ENCODE data around the gene ERAL1.
"Not testable (repeated sequence)": the region's sequence is repeated elsewhere in the genome, so short reads cannot be mapped to it uniquely, and the experiment has no call there.

The ERAL1 gene

DNA sequence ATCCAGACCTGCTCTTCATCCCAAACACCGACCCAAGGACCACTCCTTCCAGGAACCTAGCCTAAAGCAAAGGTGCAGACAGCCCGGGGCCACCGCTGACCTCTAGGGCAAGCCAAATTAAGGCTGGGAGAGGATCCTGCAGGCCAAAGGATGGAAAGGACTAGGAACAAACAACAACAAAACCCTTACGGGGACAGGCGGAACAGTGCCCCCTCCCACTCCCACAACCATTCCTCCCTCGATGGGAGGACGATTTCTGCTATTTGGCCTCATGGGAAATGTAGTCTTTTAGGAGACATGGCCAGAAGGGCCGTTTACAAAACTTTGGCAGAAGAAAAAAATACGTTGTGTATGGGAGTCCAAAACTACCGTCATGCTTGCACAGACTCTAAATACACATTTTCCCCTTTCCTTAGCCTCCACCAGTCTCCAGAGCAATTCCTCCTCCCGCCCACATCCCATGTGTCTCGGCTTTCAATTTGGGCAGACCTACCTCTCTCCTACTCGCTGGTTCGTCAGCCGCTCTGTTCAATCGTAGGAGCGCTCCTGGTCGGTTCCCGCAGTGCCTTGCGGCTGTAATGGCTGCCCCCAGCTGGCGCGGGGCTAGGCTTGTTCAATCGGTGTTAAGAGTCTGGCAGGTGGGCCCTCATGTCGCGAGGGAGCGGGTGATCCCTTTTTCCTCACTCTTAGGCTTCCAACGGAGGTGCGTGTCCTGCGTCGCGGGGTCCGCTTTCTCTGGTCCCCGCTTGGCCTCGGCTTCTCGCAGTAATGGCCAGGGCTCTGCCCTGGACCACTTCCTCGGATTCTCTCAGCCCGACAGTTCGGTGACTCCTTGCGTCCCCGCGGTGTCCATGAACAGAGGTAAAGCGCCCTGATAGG is at the start of gene ERAL1:
TSS of gene ERAL1 (plus strand) at position 560 of the 879 bp plus-strand sequence. CDS start at position 579, 19 bp downstream.
- DNase-seq, result peak; percentile 87

DNA sequence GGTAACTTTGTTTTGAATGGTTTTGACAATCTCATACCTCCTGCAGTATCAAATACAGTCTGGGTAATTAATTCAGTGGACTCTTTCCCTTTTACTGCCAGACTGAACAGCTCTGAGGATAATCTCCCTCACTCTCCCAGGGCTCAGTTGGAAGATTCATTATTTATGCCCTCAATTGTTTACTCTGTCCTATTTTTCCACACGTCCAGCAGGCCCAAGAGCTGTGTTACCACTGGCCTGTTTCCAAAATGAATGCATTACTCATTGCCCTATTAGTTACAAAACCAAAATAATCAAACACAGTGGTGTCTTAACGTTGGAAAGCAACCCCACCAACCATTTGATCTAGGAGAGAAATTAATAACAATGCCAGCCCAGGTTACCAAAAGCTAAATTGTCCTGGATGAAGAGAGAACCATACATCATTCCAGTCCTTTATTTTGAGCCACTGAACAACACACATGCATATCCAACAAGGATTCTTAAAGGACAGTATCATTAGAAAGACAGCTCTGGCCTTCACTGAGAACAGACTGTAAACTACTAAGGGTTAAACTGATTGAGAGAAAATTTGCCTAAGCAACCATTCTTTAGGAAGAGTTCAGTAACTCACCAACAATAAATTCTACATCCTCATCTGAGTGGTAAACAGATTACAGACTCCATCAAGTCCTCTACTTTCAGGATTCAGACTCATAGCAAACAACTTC is 46.7 kb upstream of the ERAL1 start:
- peak; percentile 49 for DNase-seq

DNA sequence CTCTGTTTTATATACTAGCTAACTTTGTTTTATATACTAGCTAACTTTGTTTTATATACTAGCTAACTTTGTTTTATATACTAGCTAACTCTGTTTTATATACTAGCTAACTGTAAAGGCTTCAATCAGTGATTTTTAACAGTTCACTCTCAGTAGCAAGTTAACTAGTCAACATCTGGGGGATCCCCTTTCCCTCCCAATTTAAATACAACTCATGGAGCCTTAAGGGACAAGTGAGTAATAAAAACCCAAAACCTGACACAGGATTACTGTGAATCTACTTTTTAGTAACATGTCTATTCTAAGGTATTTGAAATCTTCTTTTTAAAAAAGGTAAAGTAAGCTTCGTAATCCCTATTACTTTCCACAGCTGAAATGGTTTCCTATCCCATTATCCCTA is 44.4 kb upstream of the ERAL1 start:
- DNase-seq, result no peak

DNA sequence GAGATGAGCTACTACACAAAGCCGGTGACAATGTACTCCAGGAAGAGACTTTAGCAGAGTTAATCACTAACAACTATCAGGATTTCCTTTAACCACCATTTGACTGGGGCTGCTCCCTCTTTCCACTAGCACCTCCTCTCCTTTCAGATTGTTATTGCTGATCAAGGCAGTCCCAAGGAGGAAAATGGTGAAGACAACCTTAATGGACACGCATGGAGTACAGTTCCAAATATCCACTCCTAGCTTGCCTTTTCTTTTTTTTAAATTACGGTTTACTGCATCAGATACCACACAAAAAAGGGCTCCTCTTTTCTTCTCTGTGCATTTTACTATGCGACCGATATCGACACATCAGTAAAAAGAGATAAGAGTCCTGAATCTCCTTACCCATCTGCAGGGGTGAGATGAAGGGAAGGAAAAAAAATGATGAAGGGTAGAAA is 43.1 kb upstream of the ERAL1 start:
- DNase-seq, result peak; percentile 49

DNA sequence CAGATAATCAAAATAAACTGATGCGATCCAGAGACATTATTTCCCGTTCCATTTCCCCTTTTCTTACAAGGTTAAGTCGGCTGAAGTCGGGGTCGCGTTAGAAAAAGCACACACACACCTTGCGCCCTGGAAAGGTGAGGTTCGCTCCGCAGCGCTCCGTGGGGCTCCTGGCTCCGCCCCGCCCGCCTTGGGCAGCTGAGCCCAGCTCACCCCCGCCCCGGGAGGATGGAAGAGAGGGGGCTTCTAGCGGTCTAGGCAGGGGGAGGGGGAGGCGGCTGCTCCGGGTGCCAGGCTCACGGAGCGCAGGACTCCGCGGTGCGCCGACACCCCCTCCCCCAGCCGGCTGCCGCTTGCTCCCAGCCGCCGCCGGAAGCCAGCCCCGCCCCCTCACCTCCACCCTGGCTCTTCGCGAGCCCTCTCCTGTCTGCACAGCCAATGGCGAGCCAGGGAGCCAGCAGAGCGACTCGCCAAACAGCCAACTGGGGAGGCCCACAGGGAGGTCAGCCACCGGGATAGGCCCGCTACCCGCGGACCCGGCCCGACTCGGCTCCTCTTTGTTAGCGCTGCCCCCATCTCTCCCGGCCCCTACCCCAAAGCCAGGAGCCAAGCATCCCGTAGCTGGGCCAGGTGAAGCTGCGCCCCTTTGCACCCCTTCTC is 42.6 kb upstream of the ERAL1 start:
- peak; percentile 95 for DNase-seq

DNA sequence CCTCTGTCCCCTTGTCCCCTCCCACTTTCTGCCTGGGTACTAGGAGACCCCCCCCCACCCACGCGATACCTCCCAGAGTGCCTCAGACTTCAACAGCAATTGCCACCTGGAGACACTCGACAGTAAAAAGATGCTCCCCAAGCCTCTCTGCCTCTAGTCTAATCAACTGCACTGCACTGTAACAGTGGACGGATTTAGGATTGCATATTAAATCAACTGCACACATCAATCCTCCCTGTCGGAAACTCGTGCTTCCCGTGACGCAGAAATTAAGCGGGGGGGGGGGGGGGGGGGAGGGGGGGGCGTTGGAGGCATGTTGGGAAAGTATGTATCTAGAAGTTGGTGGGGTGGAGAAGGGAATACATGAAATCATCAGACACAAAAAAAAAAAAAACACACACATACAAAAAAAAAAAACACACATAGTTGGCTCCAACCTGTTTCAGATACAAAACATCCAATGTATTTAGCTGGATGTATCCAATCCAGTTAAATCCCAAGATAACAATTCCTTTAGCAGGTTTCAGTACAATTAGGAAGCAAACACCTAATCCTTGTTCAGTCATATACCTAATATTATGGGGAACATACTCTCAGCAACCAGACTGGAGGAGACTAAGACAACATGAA is 42.0 kb upstream of the ERAL1 start:
- peak; percentile 87 for DNase-seq

DNA sequence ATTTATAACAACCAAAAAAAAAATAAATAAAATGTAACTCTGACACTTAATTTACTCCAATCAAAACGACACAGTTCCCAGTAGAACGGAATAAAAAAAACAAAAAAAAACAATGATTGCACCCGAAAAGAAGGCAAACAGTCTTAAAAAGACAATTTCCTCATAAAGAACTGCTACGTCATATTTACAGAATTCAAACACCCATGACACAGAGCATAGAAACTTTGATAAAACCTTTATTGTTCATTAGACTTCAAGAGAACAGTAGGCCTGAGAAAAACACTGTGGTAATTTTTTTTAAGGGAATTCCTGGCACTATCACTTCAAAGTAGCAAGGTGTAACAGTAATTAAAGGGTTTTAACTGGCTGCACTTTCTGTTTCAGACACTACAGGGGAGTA is 38.3 kb upstream of the ERAL1 start:
- DNase-seq, result no peak

DNA sequence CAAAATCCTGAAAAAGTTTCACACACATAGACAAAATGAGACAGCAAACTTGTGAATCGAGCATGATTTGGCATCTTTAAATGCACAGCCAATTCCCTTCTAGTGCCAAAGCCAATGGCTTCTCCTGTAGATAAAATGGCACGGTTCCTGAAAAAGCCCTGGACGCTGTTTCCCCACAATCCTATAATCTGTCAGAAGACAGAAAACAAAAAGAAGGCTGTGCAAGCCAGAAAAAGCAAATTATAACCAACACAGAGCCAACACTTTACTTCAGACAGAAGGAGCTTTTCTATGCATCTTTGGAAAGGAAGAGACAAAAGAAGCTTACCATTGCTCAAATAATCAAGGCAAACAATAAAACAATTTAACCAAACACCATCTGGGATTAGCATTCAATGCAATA is 36.0 kb upstream of the ERAL1 start:
- no peak for DNase-seq

DNA sequence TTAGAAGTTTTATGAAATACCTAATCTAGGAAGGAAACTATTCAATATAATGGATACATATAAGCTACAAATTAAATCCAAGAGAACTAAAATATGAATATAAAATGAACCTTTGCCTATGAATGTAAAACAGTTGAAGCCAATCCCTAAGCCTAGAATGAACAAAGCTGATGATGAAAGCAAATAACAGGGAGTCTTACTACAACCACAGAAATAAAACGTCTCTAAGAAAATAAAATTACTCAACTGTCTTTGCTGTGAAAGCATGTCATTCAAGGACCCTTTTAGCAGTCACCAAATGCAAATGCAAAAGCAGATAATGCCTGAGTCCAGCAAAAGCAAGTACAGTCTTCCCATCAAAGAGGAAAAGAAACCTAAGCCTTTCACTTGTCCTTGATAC is 35.2 kb upstream of the ERAL1 start:
- no peak for DNase-seq

DNA sequence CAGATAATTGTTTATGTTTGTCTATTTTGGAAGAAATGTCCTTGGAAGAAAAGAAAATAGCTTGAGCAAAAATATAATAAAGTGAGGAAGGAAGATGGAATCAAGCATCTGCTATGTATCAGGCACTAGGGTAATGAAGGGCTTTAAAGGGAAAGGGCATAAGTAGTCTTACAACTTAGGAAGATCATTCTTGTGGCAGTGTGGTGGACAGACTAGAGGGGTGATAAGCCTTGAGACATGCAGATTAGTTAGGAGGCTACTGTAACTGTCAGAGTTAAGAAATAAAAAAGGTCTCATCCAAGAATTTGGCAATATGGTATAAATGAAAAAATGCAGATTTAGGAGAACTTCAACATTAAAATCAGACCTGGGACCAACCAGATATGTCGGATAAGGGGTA is 27.1 kb upstream of the ERAL1 start:
- no peak for DNase-seq

DNA sequence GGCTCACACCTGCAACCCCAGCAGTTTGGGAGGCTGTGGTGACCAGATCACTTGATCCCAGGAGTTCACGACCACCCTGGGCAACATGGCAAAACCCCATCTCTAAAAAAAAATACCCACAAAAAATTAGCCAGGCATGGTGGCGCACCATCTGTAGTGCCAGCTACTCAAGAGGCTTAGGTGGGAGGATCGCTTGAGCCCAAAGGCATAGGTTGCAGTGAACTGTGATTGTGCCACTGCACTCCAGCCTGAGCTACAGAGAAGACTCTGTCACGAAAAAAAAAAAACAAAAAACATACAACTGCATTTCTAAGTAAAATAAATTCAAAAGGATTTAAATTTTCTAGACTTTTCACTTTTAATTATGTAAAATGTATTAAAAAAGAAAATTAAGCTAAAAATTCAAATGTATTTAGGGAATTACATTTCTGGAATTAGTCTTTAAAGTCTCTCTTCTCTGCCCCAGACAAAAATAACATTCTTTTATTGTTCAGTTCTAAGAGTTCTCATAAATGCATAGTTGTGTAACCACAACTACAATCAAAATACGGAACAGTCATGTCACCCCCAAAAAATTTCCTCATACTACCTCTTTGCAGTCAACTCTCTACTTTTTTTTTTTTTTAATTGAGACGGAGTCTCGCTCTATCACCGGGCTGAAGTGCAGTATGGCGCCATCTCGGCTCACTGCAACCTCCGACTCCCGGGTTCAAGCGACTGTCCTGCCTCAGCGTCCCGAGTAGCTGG is 26.3 kb upstream of the ERAL1 start:
- DNase-seq, result no peak

DNA sequence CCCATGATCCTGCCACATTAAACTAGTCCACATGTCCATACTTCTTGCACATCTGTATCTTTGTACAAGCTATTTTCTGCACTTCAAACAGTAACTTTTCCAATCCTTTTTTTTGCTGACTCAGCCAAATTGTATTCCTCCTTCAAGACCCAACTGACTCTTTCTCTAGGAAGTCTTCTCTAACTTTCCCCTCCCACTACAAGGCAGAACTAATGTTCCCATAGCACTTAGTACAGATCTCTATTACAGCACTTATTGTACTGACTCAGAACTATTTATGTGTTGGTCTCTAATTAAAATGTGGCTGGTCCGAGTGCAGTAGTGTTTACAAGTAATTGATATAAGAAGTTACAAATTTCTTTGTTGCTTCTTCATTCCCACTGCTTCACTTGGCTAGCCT is 20.4 kb upstream of the ERAL1 start:
- no peak for DNase-seq

DNA sequence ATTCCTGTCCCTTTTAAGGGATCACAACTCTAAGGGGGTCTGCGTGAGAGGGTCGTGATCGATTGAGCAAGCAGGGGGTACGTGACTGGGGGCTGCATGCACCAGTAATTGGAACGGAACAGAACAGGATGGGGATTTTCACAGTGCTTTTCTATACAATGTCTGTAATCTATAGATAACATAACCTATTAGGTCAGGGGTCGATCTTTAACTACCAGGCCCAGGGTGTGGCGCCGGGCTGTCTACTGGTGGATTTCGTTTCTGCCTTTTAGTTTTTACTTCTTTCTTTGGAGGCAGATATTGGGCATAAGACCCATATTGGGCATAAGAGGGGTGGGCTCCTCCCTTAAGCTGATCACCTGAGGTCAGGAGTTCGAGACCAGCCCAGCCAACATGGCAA is 18.3 kb upstream of the ERAL1 start:
- not testable (repeated sequence) for DNase-seq

DNA sequence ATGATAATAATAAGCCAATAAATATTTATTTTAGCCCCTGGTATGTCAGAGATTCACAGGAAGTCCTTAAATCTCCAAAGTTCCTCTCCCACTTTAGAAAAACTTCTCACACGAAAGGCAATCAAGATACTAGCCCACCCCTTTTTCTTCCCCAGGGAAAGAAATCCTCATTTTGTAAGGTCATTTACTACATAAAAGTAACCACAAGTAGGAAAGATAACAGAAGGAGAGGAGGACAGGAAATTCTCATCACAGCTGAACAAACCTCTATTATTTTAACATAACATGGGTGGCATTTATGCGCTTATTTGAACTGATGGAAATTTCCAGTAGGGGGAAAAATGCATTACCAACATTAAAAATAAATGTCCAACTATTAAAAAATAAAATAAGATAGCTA is 15.6 kb upstream of the ERAL1 start:
- no peak for DNase-seq

DNA sequence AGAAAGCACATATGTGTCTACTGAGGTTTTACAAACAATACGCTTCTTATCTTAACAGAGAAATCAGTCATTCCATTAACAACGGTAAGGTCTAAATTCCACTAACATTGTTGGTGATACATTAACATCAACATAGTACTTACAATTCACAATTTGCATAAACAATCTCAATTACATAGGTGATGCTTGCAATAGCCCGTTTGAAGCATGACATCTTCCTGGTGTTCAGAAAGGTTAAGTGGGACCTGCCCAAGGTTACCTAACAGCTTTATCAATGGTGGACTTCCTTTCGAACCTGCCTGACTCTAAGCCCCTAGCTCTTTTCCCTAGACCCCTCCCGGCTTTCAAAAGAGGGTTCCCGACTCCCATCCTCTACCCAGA is 12.9 kb upstream of the ERAL1 start:
- DNase-seq, result peak; percentile 38

DNA sequence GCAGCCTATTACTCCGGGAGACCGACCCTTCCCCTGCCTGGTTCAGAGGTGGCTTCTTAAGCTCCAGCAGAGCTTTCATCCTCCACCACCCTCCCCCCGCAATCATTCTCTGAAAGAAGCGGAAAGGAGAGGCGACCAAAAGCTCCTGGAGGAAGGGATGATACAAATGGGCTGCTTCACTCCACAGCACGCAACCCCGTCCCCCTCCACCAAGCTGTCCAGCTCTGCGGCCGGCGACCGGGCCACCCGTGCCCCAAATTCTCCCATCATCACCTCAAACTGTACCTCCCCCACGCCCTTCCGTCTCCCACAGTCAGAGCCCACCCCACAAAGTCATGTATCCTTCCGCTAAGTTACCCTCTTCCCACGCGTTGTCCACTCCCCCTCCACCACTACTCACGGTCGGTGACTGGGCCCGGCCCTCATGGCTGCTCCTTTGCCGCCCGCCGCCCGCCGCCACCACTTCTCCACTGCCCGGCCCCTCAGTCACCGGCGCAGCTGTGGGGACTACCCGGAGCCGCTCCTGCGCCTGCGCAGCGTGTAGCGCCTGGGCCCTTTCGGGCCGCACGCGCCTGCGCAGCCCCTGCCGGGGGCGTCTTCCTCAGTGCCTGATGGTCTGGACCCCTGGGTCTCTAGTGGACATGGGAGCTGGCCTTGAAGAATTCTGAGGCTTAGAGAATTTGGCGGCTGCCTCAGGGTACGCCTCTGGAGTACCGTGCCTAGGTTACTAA is 12.4 kb upstream of the ERAL1 start, which contains the start of gene FAM222B:
TSS of gene FAM222B (minus strand) at position 509 of the 731 bp plus-strand sequence. CDS start 76,123 bp downstream, outside the sequence.
- peak; percentile 60 for DNase-seq

DNA sequence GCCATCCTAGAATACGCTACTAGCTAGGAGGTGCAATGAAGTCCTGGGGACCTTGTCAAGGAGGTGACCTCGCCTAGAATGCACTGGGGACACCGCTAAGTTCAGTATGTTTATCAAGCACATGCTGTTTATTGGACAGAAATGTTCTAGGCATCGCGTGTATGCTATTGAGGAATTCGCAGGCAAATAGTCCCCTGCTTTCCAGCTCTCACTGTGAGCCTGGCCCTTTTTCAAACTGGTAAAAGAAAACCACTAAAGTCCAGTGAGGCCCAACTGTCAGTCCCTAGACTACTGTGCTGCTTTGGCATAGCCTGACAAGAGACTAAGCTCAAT is 11.0 kb upstream of the ERAL1 start:
- no peak for DNase-seq

DNA sequence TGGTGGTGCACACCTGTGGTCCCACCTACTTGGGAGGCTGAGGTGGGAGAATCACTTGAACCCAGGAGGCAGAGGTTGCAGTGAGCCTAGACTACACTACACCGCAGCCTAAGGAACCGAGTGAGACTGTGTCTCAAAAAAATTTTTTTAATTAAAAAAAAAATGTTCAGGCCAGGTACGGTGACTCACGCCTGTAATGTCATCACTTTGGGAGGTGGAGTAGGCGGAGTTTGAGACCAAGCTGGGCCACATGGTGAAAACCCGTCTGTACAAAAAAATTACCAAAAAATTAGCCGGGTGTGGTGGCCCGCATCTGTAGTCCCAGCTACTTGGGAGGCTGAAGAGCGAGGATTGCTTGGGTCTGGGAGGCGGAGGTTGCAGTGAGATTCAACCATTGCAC is 8.6 kb upstream of the ERAL1 start:
- no peak for DNase-seq

DNA sequence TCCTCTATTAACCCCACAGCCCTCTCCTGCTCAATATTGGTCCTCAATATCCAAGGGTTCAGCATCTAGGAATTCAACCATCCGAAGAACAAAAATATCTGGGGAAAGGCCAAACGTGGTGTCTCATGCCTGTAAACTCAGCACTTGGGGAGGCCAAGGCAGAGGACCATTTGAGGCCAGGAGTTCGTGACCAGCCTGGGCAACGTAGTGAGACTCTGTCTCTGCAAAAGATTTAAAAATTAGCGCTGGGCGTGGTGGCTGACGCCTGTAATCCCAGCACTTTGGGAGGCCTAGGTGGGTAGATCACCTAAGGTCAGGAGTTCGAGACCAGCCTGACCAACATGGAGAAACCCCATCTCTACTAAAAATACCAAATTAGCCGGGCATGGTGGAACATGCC is 8.1 kb upstream of the ERAL1 start:
- not testable (repeated sequence) for DNase-seq

DNA sequence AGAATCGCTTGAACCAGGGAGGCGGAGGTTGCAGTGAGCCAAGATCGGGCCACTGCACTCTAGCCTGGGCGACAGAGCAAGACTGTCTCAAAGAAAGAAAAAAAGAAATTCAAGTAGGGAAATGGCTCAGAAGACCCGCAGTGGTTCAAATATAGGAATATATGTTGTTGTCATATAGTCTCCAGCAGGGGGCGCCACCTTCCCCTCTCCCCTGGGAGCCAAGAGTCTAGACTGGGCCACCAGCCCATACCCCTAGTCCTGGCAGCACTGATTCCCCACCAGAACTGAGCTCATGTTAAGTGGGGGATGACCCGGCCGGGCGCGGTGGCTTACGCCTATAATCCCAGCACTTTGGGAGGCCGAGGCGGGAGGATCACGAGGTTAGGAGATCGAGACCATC is 6.1 kb upstream of the ERAL1 start:
- DNase-seq, result not testable (repeated sequence)

DNA sequence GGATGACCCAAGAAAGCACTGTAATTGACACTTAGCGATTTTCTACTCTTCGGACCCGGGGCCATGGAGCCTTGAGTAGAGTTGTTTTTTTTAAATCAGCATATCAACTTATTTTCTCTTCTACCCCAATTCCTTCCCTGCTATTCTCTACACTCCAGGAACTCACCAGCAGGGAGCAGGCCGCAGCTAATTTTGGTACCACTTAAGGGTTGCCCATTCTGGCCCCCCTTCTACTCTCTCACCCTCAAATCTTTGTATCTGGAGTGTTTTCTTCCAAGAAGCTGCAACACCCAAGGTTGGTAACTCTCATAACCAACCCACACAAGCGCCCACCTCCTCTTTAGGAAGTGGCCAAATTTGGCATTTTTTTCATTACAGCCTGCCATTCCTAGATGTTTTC is 5.5 kb upstream of the ERAL1 start:
- no peak for DNase-seq

DNA sequence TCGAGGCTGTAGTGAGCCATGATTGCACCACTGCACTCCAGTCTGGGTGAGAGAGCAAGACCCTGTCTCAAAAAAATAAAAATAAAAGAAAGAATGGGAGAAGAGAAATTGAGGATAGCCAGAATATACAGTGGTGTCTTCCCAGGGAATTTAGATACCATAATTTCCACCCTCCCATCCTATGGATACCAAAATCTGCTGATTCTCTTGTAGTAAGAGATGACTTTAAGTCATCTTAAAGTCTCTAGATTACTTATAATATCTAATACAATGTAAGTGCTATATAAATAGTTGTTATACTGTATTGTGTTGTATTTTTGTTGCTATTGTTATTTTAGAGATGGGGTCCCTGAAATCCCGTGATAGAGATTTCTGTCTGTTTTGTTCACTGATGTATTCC is 1.5 kb upstream of the ERAL1 start:
- no peak for DNase-seq
